ENCODE data around the gene RGL4.

RGL4 gene

GRCh38 chr22:23686416-23687024, 4.3 kb upstream of the RGL4 start:
- CTCF ChIA-PET = interaction anchor here (2.3 kb wide), 1 partner anchor 163 kb away, joined by 8 read pairs; no protein-coding TSS in a partner anchor
- DNase-seq (ENCODE audit: low read depth, low spot score) = no peak

GRCh38 chr22:23688121-23688520, 2.7 kb upstream of the RGL4 start:
- ChIA-PET CTCF (no interaction called here), POLR2A (no interaction called here)
- no peak for DNase-seq (ENCODE audit: low read depth, low spot score)
- TF ChIP-seq CTCF (IDR thresholded peaks at IDR 0.05; ENCODE audit: insufficient read depth, low read length, missing control alignments) = no peak
- H3K4me3 ChIP-seq (ENCODE audit: low read depth, low read length) = no peak overlapping the region

More at GRCh38 chr22:23686416-23687024, 4.3 kb upstream of the RGL4 start:
- H3K4me3 ChIP-seq (ENCODE audit: low read depth, low read length) = no peak overlapping the region
- TF ChIP-seq CTCF (IDR thresholded peaks at IDR 0.05; ENCODE audit: insufficient read depth, low read length, missing control alignments) = no peak
- POLR2A ChIA-PET = no interaction called here

- H3K4me3 ChIP-seq (ENCODE audit: low read depth, low read length) = no peak overlapping the region
- POLR2A ChIA-PET = no interaction called here
- TF ChIP-seq CTCF (IDR thresholded peaks at IDR 0.05; ENCODE audit: insufficient read depth, low read length, missing control alignments) = no peak
- CTCF ChIA-PET = no interaction called here
- no peak for DNase-seq (ENCODE audit: low read depth, low spot score)
Observed at GRCh38 chr22:23688571-23688970, 2.2 kb upstream of the RGL4 start.

GRCh38 chr22:23689414-23689813, 1.4 kb upstream of the RGL4 start:
- DNase-seq (ENCODE audit: low read depth, low spot score) = no peak
- no peak overlapping the region for H3K4me3 ChIP-seq (ENCODE audit: low read depth, low read length)
- ChIA-PET CTCF (no interaction called here), POLR2A (no interaction called here)
- no peak for TF ChIP-seq CTCF (IDR thresholded peaks at IDR 0.05; ENCODE audit: insufficient read depth, low read length, missing control alignments)

- DNase-seq (ENCODE audit: low read depth, low spot score) = no peak
- CTCF ChIA-PET = no interaction called here
- POLR2A ChIA-PET = no interaction called here
- no peak overlapping the region for H3K4me3 ChIP-seq (ENCODE audit: low read depth, low read length)
- TF ChIP-seq CTCF (IDR thresholded peaks at IDR 0.05; ENCODE audit: insufficient read depth, low read length, missing control alignments) = no peak
Observed at GRCh38 chr22:23691748-23692423, 1.1 kb downstream of the RGL4 start.

GRCh38 chr22:23692598-23693291, 1.9 kb downstream of the RGL4 start:
- no peak for DNase-seq (ENCODE audit: low read depth, low spot score)
- CTCF ChIA-PET = no interaction called here
- no peak for TF ChIP-seq CTCF (IDR thresholded peaks at IDR 0.05; ENCODE audit: insufficient read depth, low read length, missing control alignments)
- POLR2A ChIA-PET = no interaction called here
- no peak overlapping the region for H3K4me3 ChIP-seq (ENCODE audit: low read depth, low read length)

All from AG04449 (cell line).